ENCODE data around the gene PIGC. TPM values are rescaled to one million over a fixed set of nuclear protein-coding genes. Genes with fewer than 3 reads are reported as not detected.

PIGC gene
- total RNA-seq, 1 donor = 22.4 TPM

GRCh38 chr1:172449585-172450523 is 6.0 kb upstream of the PIGC start:
- no peaks in the 10 kb centered on the region for H3K79me2 ChIP-seq (ENCODE audit: insufficient read depth, low read length)
- TF ChIP-seq CTCF (IDR thresholded peaks at IDR 0.05; ENCODE audit: extremely low read depth, low read depth, low read length) = peak; percentile 88
- H3K4me3 ChIP-seq (ENCODE audit: insufficient read depth, low read length) = peak overlapping the region; percentile 14
- H3K36me3 ChIP-seq (ENCODE audit: insufficient read depth, low read length) = no peaks in the 10 kb centered on the region
- no peaks in the 10 kb centered on the region for H3K27me3 ChIP-seq (ENCODE audit: insufficient read depth, low read length)
- H4K20me1 ChIP-seq (ENCODE audit: insufficient read depth, low read length) = no peaks in the 10 kb centered on the region
- peak; percentile 47 for DNase-seq (ENCODE audit: insufficient read length, low spot score, missing footprints)
- H3K9me3 ChIP-seq (ENCODE audit: low read depth, low read length) = no peaks in the 10 kb centered on the region
- H2AFZ ChIP-seq (ENCODE audit: low read length) = peak overlapping the region; percentile 86
- H3K4me2 ChIP-seq (ENCODE audit: insufficient read depth, low read length) = peak overlapping the region; percentile 59
- no peak overlapping the region for H3K27ac ChIP-seq (ENCODE audit: low read depth, low read length)
- peaks cover 13% of the 10 kb centered on the region for H3K4me1 ChIP-seq (ENCODE audit: insufficient read depth, low read length)

DNA sequence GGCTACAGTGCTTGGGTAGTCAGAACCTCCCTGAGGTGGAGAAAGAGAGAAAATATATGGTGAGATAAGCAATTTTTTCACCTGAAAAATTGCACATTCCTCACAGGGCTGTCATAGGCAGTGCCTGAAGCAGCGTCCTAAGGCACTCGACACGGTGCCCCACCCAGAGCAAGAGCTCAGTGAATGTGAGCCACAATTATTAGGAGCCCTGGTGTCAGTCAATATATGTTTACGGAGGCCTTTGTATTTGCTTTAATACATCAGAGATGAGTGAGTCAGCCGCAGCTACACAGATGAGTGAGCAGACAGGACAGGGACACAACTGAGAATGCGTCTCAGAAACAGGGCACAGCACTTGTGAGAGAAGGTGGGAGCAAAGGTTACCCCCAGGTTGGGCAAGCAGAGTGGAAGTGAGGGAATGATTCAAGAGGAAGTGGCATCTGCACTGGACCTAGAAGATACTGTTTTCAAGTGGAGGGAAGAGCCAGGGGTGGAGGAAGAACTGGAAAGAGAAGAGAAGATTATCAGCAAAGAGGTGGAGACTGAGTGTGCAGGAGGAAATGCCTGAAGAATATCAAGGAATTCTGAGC is 5.2 kb upstream of the PIGC start:
- no peaks in the 10 kb centered on the region for H3K9me3 ChIP-seq (ENCODE audit: low read depth, low read length)
- H3K4me1 ChIP-seq (ENCODE audit: insufficient read depth, low read length) = peaks cover 13% of the 10 kb centered on the region
- H3K27ac ChIP-seq (ENCODE audit: low read depth, low read length) = no peak overlapping the region
- H3K4me2 ChIP-seq (ENCODE audit: insufficient read depth, low read length) = no peak overlapping the region
- H3K27me3 ChIP-seq (ENCODE audit: insufficient read depth, low read length) = no peaks in the 10 kb centered on the region
- peak overlapping the region; percentile 86 for H2AFZ ChIP-seq (ENCODE audit: low read length)
- no peaks in the 10 kb centered on the region for H4K20me1 ChIP-seq (ENCODE audit: insufficient read depth, low read length)
- no peaks in the 10 kb centered on the region for H3K79me2 ChIP-seq (ENCODE audit: insufficient read depth, low read length)
- H3K4me3 ChIP-seq (ENCODE audit: insufficient read depth, low read length) = no peak overlapping the region
- DNase-seq (ENCODE audit: insufficient read length, low spot score, missing footprints) = no peak
- no peaks in the 10 kb centered on the region for H3K36me3 ChIP-seq (ENCODE audit: insufficient read depth, low read length)
- no peak for TF ChIP-seq CTCF (IDR thresholded peaks at IDR 0.05; ENCODE audit: extremely low read depth, low read depth, low read length)

DNA sequence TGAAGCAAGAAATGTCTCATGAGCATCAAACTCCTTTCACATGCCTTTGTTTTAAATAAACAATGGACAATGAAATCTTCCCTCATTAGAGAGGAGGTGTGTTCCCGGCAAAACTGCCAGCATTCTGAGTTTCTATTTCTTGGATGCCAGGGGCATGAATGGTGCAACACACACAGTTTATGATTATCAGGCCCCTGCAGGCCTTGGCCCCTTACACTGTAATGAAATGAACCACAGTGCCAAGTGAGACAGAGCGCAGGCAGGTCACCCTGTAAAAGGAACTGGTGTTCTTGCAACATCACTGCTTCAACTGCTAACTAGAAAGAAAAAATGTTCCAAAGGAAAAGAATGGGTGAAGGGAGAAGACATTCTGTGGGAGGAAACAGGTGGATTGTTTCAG is 3.8 kb upstream of the PIGC start:
- no peaks in the 10 kb centered on the region for H3K9me3 ChIP-seq (ENCODE audit: low read depth, low read length)
- H3K4me3 ChIP-seq (ENCODE audit: insufficient read depth, low read length) = no peak overlapping the region
- no peaks in the 10 kb centered on the region for H3K27me3 ChIP-seq (ENCODE audit: insufficient read depth, low read length)
- peaks cover 18% of the 10 kb centered on the region for H3K4me1 ChIP-seq (ENCODE audit: insufficient read depth, low read length)
- no peak overlapping the region for H3K4me2 ChIP-seq (ENCODE audit: insufficient read depth, low read length)
- TF ChIP-seq CTCF (IDR thresholded peaks at IDR 0.05; ENCODE audit: extremely low read depth, low read depth, low read length) = no peak
- no peaks in the 10 kb centered on the region for H3K36me3 ChIP-seq (ENCODE audit: insufficient read depth, low read length)
- no peaks in the 10 kb centered on the region for H4K20me1 ChIP-seq (ENCODE audit: insufficient read depth, low read length)
- no peak for DNase-seq (ENCODE audit: insufficient read length, low spot score, missing footprints)
- H3K79me2 ChIP-seq (ENCODE audit: insufficient read depth, low read length) = peaks cover 12% of the 10 kb centered on the region
- H2AFZ ChIP-seq (ENCODE audit: low read length) = no peak overlapping the region
- no peak overlapping the region for H3K27ac ChIP-seq (ENCODE audit: low read depth, low read length)

DNA sequence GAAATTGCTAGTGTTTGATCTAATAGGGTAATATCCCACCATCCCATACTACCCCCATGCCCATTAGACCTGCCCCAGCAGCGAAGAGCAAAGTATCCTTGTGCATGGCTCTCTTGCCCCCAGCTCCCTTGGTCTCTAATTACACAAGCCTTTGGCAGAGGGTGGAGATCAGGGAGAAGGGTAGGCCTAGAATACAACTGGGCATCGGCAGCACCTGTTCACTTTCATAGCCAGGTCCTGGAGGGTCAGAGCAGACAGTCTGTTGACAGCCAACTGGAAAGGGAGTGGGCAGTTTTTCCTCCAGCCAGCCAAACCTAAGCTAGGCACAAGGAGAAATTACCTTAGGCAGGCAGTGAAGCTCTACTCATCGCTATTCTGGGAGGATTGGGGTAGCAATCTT is 2.7 kb upstream of the PIGC start:
- no peak for TF ChIP-seq CTCF (IDR thresholded peaks at IDR 0.05; ENCODE audit: extremely low read depth, low read depth, low read length)

More for the DNA sequence above, 2.7 kb upstream of the PIGC start:
- Histone ChIP-seq H3K36me3 (ENCODE audit: insufficient read depth, low read length) (peaks cover 5% of the 10 kb centered on the region), H3K9me3 (ENCODE audit: low read depth, low read length) (no peaks in the 10 kb centered on the region), H2AFZ (ENCODE audit: low read length) (no peak overlapping the region), H3K79me2 (ENCODE audit: insufficient read depth, low read length) (peaks cover 23% of the 10 kb centered on the region), H4K20me1 (ENCODE audit: insufficient read depth, low read length) (no peaks in the 10 kb centered on the region), H3K4me3 (ENCODE audit: insufficient read depth, low read length) (no peak overlapping the region), H3K4me1 (ENCODE audit: insufficient read depth, low read length) (peaks cover 18% of the 10 kb centered on the region), H3K4me2 (ENCODE audit: insufficient read depth, low read length) (no peak overlapping the region), H3K27ac (ENCODE audit: low read depth, low read length) (no peak overlapping the region), H3K27me3 (ENCODE audit: insufficient read depth, low read length) (no peaks in the 10 kb centered on the region)
- DNase-seq (ENCODE audit: insufficient read length, low spot score, missing footprints) = no peak
